Stimulated activated CD8-positive, alpha-beta memory T cell treated with anti-CD3 and anti-CD28 coated beads, Interleukin-12 subunit alpha, Interleukin-12 subunit beta, amount 100 ng/mL, for 24 hours (primary cell): ENCODE measurements around the gene ADARB2.

Experiments used
- DNase-seq: peaks from one replicate; pipeline ENCODE4 v3.0.0-alpha.2; 2020; ENCODE audit errors: extremely low read depth

The ADARB2 gene

GRCh38 chr10:1686491-1686749 lies 50.9 kb downstream of the ADARB2 start:
- no peak for DNase-seq

GRCh38 chr10:1685699-1686490 lies 51.4 kb downstream of the ADARB2 start:
- no peak for DNase-seq

GRCh38 chr10:1684991-1685390 lies 52.3 kb downstream of the ADARB2 start:
- DNase-seq = no peak

- no peak for DNase-seq
Measured at GRCh38 chr10:1683649-1684048, 53.7 kb downstream of the ADARB2 start.

- DNase-seq = no peak
Measured at GRCh38 chr10:1679821-1680650, 57.3 kb downstream of the ADARB2 start.

GRCh38 chr10:1678084-1678483 lies 59.2 kb downstream of the ADARB2 start:
- no peak for DNase-seq

- DNase-seq = no peak
Measured at GRCh38 chr10:1677307-1677939, 59.9 kb downstream of the ADARB2 start.

GRCh38 chr10:1674501-1674900 lies 62.8 kb downstream of the ADARB2 start:
- no peak for DNase-seq

GRCh38 chr10:1673568-1674345 lies 63.6 kb downstream of the ADARB2 start:
- DNase-seq = no peak

GRCh38 chr10:1672001-1672781 lies 65.1 kb downstream of the ADARB2 start:
- DNase-seq = no peak

- DNase-seq = no peak
Measured at GRCh38 chr10:1671366-1672000, 65.8 kb downstream of the ADARB2 start.

- no peak for DNase-seq
Measured at GRCh38 chr10:1670541-1671365, 66.6 kb downstream of the ADARB2 start.

- DNase-seq = no peak
Measured at GRCh38 chr10:1669433-1669832, 67.9 kb downstream of the ADARB2 start.

- DNase-seq = no peak
Measured at GRCh38 chr10:1668399-1668798, 68.9 kb downstream of the ADARB2 start.

GRCh38 chr10:1667392-1667791 lies 69.9 kb downstream of the ADARB2 start:
- no peak for DNase-seq

- no peak for DNase-seq
Measured at GRCh38 chr10:1666147-1666546, 71.2 kb downstream of the ADARB2 start.

GRCh38 chr10:1665681-1666080 lies 71.6 kb downstream of the ADARB2 start:
- no peak for DNase-seq

- no peak for DNase-seq
Measured at GRCh38 chr10:1665021-1665661, 72.2 kb downstream of the ADARB2 start.

GRCh38 chr10:1664333-1664964 lies 72.9 kb downstream of the ADARB2 start:
- DNase-seq = no peak
